NCI-H2196 (cell line): ENCODE results near the gene ARPC1A.
"Not testable (repeated sequence)": the region's sequence is repeated elsewhere in the genome, so short reads cannot be mapped to it uniquely, and the experiment has no call there.

Source experiments
- DNase-seq: peaks from one replicate; lab custom pipeline; 2025; ENCODE audit not compliant: unreplicated experiment; lab: John Stamatoyannopoulos, UW

The ARPC1A gene

DNA sequence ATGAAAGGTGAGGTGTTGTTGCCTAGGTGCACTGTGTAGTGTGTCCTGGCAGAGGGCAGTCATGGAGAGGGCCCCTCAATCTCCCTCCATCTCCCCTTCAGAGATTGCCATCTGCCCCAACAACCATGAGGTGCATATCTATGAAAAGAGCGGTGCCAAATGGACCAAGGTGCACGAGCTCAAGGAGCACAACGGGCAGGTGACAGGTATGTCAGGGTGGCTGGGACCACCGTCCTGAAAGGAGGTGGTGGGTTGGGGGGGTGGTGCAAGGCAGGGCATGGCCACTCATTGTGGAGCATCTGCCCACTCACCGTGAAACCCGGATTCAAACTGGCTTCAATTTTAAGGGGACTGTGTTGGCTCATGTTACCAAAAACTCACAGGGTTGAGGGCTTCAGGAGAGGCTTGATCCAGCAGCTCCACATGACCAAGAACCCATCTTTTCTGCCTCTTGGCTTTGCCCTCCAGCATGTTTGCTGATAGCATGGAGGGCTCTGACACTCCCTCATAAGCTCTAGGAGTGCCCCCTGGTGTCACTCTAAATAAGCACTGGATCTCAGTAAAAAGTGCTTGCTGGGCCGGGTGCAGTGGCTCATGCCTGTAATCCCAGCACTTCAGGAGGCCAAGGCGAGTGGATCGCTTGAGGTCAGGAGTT, 61.0 kb downstream of the ARPC1A start:
- no peak for DNase-seq

DNA sequence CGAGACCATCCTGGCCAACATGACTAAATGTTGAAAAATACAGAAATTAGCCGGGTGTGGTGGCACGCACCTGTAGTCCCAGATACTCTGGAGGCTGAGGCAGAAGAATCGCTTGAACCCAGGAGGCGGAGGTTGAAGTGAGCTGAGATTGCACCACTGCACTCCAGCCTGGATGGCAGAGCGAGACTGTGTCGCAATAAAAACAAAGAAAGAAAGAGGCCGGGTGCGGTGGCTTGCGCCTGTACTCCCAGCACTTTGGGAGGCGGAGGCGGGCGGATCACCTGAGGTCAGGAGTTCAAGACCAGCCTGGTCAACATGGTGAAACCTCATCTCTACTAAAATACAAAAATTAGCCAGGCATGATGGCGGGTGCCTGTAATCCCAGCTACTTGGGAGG, 61.5 kb downstream of the ARPC1A start:
- not testable (repeated sequence) for DNase-seq

DNA sequence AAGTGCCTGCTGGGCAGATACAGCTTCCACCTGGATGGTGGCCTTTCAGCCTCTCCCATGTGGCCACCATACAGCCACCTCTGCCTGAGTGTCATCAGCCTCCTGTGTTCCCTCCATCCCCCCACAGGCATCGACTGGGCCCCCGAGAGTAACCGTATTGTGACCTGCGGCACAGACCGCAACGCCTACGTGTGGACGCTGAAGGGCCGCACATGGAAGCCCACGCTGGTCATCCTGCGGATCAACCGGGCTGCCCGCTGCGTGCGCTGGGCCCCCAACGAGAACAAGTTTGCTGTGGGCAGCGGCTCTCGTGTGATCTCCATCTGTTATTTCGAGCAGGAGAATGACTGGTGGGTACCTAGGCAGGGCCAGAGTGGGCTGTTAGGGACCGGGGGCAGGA, 62.2 kb downstream of the ARPC1A start:
- DNase-seq: no peak

DNA sequence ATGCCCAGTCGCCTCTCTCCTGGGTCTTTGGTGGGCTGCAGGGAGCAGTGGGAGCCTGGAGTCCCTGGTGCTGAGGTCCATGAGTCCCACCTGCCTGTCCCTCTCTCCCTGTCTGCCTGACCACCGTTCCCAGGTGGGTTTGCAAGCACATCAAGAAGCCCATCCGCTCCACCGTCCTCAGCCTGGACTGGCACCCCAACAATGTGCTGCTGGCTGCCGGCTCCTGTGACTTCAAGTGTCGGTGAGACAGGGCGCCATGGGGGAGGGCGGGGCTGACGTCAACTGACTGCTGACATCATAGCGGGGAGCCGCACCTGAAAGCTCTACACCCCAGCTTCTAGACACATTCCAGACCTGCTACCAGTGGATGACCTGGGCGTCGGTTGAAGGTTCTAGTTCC, 64.1 kb downstream of the ARPC1A start:
- DNase-seq: no peak

DNA sequence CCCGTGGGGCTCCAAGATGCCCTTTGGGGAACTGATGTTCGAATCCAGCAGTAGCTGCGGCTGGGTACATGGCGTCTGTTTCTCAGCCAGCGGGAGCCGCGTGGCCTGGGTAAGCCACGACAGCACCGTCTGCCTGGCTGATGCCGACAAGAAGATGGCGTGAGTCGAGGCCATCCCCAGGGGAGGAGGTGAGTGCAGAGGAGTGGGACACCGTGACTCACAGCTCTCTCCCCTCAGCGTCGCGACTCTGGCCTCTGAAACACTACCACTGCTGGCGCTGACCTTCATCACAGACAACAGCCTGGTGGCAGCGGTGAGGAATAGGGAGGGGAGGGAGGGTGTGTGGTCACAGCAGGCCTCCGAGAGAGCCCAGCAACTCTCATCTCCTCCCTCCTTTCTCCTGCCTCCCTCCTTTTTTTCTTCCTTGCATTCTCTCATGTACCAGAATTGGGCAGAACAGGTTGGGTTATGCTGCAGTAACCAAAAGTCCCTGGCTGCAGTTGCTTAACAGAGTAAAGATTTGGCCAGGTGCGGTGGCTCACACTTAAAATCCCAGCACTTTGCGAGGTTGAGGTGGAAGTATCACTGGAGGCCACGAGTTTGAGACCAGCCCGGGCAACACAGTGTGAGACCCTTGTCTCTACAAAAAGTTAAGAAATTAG, 65.4 kb downstream of the ARPC1A start:
- DNase-seq: no peak

DNA sequence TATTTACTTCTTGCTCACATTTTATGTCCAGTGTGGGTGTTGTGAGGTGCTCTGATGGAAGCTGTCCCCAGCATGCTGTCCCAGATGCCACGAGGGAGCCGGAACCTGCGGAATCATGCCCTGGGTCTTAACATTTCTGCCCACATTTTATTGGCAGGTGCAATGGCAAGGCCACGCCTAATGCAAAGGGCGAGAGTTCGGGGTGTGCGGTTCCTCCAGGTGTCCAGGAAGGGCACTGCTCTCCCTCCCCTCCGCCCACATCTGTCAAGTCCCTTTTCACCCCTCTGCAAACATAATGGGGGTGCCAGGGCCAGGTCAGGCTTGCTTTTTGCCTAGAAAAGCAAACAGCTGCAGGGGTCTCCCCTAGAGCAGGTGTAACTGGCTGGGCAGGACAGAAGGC, 66.3 kb downstream of the ARPC1A start:
- no peak for DNase-seq

DNA sequence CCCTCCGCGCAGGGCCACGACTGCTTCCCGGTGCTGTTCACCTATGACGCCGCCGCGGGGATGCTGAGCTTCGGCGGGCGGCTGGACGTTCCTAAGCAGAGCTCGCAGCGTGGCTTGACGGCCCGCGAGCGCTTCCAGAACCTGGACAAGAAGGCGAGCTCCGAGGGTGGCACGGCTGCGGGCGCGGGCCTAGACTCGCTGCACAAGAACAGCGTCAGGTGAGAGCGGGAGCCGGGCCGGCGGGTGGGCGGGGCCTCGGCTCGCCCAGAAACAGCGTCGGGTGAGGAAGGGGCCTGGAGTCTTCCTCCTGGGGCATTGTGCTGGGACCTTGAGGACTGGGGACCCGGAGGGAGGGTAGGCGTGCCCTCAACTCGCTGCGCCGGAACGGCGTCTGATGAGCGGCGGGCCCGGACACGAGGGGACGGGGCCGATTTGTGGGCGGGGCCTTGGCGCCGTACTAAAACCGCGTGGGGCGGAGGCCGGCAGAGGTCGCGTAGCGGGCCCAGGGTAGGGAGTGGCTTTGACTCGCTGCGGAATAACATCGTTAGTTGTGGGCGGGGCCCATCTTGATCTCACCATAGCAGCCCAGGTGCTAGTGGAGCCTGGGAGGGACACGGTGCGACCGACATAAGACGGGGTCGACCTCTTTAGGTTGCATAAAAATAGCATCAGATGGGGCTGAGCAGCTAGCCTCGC, 67.1 kb downstream of the ARPC1A start:
- peak; percentile 90 for DNase-seq

DNA sequence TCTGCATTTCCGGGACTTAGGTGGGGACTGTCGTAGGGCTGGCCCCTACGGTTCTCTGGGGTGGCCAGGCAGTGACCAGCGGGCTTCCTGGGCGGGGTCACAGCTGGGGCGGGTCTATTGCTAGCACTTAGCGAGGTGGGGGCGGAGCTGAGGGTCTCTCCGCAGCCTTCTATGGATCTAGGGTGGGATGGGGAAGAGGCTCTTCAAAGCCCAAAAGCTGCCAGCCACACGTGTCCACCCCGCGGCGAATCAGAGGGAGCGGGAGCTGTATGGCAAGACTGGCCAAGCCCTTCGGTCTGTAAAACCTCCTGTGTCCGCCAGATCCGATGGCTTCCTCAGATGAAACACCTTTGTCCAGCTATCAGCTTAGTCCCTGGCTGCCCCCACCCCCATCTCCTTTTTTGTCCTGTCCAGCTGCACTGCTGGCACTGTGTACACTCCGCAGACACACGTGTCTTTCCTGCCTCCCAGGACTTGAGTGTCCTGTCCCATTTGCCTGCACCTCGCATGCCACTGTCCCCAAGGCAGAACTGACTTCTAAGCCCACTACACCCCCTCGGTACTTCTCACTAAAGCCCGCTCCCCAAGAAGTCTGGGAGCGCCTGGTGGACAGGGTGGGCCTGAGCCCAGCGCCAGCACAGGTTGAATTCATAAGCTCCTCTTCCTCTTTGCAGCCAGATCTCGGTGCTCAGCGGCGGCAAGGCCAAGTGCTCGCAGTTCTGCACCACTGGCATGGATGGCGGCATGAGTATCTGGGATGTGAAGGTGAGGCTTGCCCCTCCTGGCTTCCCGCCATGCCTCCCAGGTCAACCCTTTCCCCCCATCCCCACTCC, 67.9 kb downstream of the ARPC1A start:
- peak; percentile 88 for DNase-seq

DNA sequence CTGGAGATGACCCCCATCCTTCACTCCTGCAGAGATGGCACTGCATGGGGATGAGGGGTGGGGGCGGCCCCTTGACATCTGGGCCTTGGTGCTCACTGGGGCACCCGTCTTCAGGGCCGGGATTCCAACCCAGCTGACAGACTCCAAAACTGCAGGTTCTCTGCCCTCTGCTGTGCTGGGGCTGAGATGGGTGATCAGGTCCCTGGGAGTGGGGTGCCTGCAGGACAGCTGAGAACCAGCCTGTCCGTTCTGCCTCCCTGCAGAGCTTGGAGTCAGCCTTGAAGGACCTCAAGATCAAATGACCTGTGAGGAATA, 68.4 kb downstream of the ARPC1A start:
- no peak for DNase-seq

DNA sequence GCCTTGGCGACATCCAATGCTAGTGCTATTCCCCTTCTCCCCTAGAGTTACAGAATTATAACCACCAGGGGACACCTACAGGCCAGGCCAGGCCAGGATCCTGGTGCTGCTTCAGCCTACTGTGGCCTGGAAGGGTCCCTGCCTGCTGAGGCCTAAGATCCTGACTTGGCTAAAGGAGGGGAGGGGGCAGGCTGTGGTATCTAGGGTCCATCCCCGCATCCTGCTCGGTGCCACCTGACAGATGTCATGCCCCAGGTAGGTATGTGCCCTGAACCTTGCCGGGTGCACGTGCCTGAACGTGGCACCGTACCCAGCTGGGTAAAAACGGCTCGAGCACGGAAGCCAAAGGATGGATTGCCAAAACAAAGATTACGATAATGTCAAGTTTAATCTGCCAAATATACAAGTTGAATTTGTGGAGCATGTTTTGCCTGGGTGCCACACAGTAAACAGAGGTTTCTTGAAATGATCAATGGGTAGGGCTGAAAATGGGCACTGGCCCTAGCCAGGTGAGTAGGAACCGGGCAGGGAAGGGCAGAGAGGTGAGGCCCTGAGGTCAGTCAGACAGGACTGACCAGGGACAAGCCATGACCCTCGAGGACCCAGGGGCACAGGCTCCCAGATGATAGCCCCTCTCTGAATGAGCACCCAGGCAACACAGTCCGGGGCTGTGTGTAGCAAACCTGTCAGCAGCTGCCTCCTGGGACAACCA, 70.1 kb downstream of the ARPC1A start:
- DNase-seq: no peak

DNA sequence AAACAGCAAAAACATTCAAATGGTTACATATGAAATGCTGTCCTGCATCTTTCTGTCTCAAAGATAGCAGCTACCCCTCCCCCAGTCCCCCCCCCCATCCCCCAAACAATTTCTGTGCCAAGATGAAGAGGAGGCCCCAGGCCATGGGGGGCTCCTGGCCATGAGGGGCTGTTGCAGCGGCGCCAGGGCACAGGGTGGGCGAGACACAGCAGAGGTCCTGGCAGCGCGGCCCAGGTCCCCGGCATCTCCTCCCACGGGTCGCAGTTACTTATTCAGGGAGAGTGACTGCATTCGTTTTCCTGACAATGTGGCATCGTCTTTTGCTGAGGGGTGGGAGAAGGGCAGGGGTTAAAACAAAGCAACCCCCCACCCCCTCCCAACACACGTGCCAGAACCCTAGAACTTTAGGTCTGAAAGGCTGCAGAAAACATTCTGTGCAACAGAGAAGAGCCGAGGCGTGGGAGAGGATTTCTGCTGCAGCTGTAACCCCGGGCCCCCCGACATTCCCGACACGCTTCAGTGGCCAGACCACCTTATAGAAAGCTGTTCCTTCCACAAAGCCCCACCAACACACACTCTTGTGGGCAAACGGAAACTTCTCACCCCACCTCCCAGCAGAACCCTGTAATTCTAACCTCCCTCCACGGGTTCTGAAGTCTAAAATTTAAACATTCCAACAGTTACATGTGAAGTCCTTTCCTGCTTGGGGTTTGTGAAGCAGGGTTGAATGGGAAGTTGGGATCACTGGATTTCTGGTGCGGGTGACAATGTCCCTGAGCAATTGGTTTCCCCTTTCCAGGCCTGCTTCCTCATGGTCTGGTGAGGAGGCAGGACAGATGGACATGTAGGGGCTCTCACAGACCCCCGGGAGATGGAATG, 71.0 kb downstream of the ARPC1A start:
- no peak for DNase-seq

DNA sequence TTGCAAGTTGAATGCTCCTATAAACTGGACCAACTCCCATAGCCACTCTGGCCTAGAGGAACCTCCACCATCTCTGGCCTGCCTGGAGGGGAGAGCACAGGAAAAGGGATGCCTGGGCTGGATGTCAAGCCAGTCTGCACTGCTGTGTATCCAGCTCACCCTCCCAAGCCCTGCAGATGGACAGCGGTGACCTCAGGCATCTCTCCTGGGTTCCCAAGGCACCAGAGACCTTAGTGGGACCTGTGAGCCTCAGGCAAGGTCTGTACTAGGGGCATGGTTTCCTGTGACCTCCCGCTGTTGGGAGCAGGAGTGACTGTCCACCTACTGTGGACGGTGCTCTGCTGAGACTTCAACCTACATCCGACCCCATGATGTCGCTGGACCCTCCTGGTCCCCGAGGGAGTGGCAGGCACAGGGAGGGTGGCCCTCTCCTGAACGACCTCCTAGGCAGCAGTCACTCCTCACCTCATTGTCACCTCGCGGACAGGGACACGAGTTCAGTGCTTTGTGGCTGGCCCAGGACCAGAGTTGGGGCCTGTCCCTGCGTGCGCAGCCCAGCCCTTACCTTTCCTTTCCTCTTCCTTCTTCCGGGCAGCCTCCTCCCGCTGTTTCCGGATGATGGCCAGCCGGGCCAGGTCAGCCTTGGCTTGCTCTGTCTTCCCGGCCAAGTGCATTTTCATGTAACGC, 71.7 kb downstream of the ARPC1A start:
- no peak for DNase-seq

DNA sequence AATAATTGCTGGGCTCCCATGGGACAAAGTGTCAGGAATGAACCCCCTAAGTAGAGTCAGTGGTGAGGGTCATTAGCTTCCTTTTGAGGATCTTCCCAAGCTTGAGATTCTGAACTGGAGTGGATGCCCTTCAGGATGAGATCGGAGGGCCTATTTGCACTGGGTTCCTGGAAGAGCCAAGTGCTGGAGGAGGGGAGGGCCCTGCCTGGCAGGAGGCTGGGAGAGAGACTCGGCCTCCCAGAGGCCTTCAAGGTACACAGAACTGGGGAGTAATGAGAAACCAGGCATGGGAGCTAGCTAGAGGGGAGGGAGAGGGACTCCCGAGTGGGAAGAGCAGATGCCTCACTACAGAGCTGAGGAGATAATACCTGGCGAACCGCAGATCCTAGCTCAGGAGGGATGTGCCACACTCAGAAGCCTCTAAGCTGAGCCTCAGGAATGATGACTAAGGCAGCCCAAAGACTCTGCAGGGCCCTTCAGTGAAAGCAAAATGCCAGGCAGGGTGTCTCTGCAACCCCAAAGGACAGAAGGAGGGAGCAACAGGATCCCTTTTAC, 73.3 kb downstream of the ARPC1A start:
- DNase-seq: no peak

DNA sequence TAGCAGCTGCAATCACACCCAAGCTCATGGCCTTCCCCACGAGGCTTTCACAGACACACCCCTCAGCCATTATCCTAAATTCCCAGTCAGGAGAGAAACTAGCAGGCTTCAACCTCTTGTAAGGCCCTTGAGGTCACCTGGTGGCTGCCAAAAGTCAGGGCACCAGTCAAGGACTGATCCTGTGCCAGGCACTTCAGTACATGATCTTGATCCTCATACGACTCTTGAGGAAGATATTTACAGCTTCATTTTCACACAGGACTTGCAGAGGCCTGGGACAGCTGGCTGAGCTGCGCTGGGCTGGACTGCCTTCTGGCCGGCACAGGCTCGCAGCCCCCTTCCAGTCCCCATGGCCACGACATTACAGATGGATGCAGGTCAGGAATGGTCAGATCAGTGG, 73.9 kb downstream of the ARPC1A start:
- peak; percentile 15 for DNase-seq

DNA sequence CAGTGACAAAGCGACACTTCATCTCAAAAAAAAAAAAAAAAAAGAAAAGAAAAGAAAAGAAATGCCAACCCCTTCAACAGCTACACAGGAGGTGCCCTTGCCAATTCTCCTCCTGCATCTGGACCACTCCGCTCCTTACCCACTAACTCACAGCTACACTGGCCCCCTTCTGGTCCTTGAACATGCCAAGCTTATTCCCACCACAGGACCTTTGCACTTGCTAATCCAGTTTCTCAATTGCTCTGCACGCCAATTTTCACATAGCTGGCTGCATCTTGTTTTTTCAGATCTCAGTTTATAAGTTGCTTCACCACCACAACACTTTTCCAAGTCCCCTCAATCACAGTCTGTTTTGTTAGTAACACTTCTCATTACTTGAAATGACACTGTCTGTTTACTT, 77.2 kb downstream of the ARPC1A start:
- no peak for DNase-seq

DNA sequence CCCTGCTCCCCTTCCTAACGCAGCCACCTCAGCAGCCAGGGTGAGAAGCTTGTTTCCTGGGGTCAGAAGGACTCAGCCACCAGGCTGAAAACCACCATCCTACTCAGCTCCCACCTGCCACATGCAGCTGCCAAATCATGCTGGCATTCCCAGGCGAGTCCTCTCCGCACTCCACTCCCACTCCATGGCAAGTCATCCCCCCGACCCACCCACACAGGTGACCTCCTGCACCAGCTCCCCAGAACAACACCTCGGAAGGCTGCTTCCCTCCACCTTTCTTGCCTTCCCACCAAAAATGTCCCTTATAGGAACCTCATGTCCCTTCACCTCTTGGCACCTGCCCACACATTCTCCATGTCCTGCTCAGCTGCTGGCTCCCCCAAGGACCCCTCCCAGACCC, 78.1 kb downstream of the ARPC1A start:
- no peak for DNase-seq

DNA sequence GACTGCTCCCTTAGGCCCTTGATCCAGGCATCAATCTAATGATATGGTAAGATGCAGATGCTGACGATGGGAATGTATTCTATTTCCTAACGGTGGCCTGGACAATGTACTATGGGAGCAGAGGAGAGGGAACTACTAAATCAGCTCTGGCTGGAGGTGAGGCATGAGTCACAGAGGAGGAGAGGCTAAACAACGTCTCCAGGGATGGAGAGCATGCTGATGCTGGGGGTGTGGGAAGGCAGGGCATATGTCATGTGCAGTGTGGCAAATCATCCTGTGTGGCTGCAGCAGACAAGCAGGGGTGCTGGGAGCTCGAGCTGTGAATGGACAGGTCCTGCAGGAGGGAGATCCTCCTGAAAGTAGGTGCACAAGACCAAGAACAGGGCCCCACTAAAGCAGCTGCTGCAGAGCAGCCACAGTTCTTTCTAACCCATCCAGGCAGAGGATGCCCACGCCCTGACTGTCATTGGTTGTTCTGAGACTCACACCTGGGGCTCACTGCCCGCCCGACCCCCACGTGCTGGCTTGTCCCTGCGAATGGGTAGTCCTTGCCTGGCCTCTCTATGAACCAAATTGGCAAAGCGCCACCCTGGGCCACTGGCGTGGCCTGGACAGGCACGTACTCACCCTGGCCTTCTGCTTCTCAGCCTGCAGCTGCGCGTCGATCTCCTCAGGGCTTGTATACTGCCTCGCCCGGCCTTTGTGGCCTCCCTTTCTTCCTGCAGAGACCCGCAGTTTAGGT, 78.7 kb downstream of the ARPC1A start:
- no peak for DNase-seq

DNA sequence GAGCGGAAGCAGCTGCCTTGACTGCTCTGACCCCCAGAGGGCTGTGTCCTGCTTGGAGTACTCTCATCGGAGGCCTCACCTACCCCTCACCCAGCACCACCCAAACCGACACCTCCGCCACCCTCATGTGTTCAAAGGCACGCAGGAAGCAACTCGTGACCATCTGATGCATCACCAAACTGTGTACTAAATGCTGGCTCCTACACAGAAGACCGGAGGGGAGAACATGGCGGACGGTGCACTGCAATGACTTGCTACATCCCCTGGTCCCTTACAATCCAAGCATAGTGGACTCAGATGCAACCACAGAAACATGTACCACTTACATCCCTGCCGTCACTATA, 79.3 kb downstream of the ARPC1A start:
- DNase-seq: no peak

DNA sequence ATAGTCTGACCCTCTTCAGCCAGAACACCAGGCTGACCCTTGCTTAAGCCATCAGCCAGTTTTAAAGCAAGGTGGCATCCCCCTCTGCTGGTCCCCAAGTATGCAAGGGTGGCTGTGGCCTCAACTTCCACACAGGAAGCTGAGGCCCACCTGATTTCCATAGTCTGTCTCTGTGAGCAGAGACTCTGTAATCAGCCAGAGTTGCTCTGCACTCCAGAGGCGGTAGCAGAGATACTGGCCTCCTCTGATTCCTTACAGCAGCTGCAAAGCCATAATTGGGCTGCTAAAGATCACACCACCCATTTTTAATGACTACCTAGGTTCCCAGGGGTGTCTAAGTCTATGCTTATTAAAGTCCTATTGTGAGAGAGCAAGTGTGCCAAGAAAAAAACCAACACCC, 80.9 kb downstream of the ARPC1A start:
- DNase-seq: no peak
